NCI-H1436 (cell line): ENCODE data around the gene UGT1A7.
A peak's percentile ranks its signal among the peaks of the same experiment; 100 is the strongest.
"Not testable (repeated sequence)": the region's sequence is repeated elsewhere in the genome, so short reads cannot be mapped to it uniquely, and the experiment has no call there.

ENCODE experiments used
- DNase-seq: peaks from one replicate; lab custom pipeline; 2025; lab: John Stamatoyannopoulos, UW

Gene UGT1A7

GRCh38 chr2:233680361-233681045 is 1.2 kb upstream of the UGT1A7 start:
- no peak for DNase-seq

GRCh38 chr2:233684640-233685039 is 2.9 kb downstream of the UGT1A7 start:
- no peak for DNase-seq

- DNase-seq: no peak
Observed at GRCh38 chr2:233686928-233687327, 5.2 kb downstream of the UGT1A7 start.

- DNase-seq: no peak
Observed at GRCh38 chr2:233688341-233688740, 6.6 kb downstream of the UGT1A7 start.

- no peak for DNase-seq
Observed at GRCh38 chr2:233689031-233689430, 7.3 kb downstream of the UGT1A7 start.

GRCh38 chr2:233689501-233689900 is 7.8 kb downstream of the UGT1A7 start:
- no peak for DNase-seq

GRCh38 chr2:233690444-233690843 is 8.7 kb downstream of the UGT1A7 start:
- DNase-seq: no peak

- no peak for DNase-seq
Observed at GRCh38 chr2:233691443-233692433, 10.0 kb downstream of the UGT1A7 start.

- DNase-seq: no peak
Observed at GRCh38 chr2:233692648-233693047, 10.9 kb downstream of the UGT1A7 start, which contains the start of gene UGT1A6. UGT1A6 (plus strand) TSS chr2:233692890; CDS start chr2:233693005, 115 bp downstream.

GRCh38 chr2:233693963-233694362 is 12.3 kb downstream of the UGT1A7 start:
- DNase-seq: no peak

GRCh38 chr2:233698740-233699139 is 17.0 kb downstream of the UGT1A7 start:
- no peak for DNase-seq

- no peak for DNase-seq
Observed at GRCh38 chr2:233699424-233700027, 17.8 kb downstream of the UGT1A7 start.

- peak; percentile 18 for DNase-seq
Observed at GRCh38 chr2:233700028-233700635, 18.4 kb downstream of the UGT1A7 start.

GRCh38 chr2:233700842-233701241 is 19.1 kb downstream of the UGT1A7 start:
- DNase-seq: not testable (repeated sequence)

GRCh38 chr2:233702238-233702637 is 20.5 kb downstream of the UGT1A7 start:
- no peak for DNase-seq

- DNase-seq: no peak
Observed at GRCh38 chr2:233705911-233706506, 24.3 kb downstream of the UGT1A7 start.

- DNase-seq: no peak
Observed at GRCh38 chr2:233706720-233707119, 25.0 kb downstream of the UGT1A7 start.

- no peak for DNase-seq
Observed at GRCh38 chr2:233707940-233708644, 26.4 kb downstream of the UGT1A7 start.

GRCh38 chr2:233708942-233709341 is 27.2 kb downstream of the UGT1A7 start:
- DNase-seq: no peak

- peak; percentile 67 for DNase-seq
Observed at GRCh38 chr2:233711312-233712008, 29.8 kb downstream of the UGT1A7 start.
